GM18867 (cell line): ENCODE data around the gene IGF1.
A peak's percentile ranks its signal among the peaks of the same experiment; 100 is the strongest.

Experiments used
- ATAC-seq: cut with Tn5 transposase; IDR thresholded peaks from one replicate; pipeline ENCODE4 v1.9.1; 2021; ENCODE audit warnings: mild to moderate bottlenecking, moderate library complexity; ENCODE audit not compliant: unreplicated experiment

Gene IGF1

DNA sequence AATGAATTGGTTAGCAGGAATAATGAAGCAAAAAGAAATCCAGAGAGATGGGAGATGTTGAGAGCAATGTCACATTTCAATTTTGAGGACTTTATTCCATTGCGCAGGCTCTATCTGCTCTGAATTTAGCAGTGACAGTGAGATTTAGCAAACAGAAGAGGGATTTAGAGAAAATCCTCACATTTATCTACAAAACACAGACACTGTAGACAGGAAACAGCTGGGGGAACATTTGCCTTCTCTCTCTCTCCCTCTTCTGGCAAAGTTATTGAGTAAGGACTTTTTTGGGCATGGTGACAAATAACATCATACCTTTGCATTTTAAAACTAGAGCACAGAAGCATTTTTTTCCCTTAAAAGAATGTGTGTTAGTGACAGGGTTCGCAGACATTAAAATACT is at the start of gene IGF1:
Gene IGF1, minus strand, starts transcription at position 158 of the 400 bp plus-strand sequence. CDS start 182 bp downstream, outside the sequence.
- no peak for ATAC-seq

DNA sequence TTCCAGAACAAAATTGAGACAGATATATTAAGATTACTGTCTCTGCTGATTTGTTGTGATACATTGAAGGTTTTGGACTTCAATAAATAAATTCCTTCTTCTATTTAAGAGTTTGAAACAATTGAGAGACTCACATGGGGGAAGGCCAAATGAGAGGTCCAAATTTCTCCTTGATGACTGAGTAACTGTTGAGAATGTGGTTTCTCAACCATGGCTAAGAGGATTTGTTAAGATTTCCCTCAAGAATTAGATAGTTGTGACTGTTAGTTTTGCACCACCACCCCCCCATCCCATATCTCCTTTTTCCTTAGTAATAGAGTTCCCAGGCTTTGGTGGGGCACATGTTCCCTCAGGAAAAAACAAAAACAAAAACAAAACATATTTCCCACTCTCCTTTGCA is 47.7 kb upstream of the IGF1 start:
- ATAC-seq = no peak

DNA sequence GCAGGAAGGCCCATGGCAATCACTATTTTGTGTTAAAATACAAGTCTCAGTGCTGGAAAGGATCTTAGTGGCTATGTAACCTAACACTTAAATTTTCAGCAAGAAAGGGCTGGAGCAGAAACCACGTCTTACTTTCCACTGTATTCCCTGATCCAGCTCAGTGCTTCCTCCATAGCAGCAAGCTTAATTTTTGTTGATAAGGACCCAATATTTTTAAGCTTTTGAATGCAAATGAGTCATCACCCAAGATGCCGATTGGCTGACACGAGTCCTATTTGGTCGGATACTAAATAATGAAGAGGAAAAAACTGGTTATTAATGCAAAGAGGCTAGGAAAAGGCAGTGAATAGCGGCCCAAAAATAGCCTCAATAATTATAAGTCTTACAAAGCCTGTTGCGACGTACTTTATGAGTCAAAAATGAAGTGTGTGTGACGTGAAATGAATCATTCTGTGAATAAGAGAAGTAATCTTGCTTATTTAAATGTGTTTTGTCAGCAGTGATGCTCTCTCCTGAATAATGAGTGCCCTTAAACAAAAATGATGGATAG is 46.9 kb upstream of the IGF1 start:
- no peak for ATAC-seq

DNA sequence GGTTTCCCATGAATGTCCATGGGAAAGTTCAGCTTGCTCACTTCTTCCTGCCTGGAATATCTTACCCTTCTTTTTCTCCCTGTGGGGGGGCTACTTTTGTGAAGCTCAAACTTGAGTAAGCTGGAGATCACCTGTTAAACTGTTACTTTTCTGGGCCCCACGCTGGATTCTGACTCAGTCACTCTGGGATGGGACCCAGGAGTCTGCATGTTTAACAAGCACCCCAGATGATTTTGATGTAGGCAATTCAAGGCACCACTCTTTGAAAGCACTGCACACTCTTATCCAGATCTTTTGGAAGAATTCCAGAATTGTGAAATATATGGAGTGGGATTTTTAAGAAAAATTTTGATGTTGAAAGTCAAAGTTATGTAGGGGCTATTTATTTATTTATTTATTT is 46.3 kb upstream of the IGF1 start:
- ATAC-seq = no peak

DNA sequence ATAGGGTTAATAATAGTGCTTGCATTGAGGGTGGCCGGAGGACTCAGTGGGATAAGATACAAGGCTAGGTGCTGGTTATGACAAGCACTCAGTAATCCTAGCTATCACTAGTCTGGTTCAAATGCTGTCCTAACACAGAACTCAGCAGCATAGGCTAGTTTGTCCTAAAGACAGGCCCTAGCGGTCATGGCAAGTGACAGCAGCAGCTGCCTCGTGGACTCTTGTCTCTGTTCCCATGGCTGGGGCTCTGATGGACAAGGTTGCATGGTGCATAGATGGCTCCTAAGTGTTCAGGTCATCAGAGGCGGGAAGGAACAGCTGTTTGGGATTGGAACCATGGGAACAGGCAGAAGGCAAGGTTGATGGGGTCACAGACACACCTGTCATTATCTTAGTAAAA is 42.4 kb upstream of the IGF1 start:
- ATAC-seq = no peak

DNA sequence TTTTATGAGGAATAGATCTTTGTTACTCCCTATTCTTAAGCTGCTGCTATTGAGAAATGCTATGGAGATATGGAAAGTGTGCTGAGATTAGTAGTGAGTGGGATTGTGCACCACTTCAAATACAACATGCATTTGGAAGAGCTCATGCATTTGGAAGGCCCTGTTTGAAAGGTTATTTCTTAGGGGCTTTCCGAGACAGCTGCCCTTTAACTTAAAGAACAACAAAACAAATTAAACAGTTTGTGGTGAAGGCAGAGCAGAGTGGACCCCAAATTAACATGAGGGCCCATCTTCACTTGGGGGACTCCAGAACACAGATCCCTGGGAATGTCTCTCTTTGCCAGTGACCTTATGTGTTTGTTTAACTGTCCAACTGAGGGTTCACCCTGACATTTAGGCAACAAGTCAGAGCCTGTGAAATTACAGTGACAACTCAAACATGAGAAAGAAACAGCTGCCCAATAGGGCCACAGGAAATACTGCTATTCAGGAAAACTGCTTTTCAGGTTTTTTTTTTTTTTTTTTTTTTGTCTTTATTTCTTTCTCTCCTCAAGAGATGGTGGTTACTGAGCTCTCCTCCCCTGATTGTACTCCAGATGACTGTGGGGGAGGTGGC is 41.4 kb upstream of the IGF1 start:
- ATAC-seq = no peak

DNA sequence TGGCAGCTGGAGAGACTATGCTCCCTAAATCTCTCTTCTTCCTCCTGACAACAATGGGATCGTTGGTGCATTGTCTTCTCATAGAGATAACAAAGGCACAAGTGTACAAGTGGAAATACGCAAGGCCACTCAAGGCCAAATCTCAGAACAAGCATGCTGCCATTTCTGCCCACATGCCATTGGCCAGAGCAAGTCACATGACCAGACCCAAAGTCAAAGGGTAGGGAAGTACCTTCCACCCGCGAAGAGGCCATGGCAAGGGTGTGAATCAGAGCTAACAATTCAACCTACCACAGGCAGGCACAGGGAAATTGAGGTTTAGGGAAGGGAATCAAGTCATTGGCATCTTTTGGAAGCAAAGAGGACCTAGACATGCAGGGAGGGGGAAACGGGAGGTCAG is 38.5 kb upstream of the IGF1 start:
- ATAC-seq = no peak

DNA sequence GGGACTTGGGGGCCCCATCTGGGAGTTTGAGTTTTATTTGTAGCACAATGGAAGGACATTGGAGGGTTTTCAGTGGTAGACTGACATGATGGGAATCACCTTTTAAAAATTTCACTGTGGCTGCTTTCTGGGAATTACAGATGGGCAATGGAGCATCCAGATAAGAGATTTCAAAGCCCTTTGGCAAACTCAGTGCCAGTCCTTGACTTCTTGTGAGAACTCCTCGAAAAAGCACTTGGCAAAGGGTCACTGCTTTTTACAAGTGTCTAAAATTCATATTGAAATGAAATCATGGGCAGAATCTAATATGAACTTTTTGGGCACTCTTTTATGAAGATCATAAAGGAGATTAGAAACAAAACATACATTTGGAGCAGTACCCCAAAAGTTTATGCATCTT is 34.3 kb upstream of the IGF1 start:
- ATAC-seq = no peak

DNA sequence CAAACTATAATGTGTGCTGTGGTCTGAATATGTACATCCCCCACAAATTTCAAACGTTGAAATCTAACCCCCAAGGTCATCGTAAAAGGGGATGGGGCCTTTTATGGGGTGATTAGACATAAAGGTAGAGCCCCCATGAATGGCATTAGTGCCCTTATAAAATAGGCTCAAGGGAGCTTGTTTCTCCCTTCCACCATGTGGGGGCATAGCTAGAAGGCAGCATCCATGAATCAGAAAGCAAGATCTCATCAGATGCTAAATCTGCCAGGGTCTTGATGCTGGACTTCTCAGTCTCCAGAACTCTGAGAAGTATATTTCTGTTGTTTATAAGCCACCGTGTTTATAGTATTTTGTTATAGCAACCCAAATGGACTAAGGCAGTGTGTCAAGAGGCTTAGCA is 33.4 kb upstream of the IGF1 start:
- no peak for ATAC-seq

DNA sequence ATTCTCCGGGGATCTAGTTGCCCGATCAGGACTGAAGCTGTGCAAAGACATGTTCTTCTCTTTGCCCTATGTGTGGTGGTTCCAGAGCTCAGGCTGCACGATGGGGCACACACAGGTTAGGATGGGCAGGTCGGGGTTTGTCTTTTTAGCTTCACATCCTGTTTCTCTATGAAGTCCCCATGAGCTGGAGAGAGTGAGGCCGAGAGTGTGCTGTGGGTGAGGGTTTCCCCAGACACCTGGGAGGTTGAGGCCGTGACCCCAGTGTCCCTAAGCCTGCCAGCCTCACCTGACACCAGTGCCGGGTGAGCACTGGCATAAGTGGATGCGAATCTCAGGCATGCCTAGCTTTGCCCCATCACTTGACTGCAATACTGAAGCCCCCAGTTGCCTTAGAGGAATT is 32.9 kb upstream of the IGF1 start:
- peak; percentile 88 for ATAC-seq

DNA sequence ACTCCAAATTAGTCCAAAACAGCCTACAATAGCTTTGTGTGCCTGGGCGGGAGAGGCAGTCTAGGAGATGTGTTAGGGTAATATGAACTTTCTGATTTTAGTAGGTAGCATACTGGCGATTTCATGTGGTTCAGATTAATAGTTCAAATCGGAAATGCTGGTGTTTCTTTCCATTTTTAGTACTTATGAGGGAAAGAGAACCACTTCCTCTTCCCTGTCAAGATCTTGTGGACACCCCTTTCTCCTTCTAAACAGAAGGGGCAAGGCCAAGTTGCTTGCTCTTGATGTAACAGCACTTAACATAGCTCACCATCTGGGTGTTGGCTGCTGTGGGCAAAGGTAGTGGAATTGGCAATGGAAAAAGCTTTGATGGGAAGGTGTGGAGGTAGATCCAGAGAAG is 32.2 kb upstream of the IGF1 start:
- peak; percentile 3 for ATAC-seq

DNA sequence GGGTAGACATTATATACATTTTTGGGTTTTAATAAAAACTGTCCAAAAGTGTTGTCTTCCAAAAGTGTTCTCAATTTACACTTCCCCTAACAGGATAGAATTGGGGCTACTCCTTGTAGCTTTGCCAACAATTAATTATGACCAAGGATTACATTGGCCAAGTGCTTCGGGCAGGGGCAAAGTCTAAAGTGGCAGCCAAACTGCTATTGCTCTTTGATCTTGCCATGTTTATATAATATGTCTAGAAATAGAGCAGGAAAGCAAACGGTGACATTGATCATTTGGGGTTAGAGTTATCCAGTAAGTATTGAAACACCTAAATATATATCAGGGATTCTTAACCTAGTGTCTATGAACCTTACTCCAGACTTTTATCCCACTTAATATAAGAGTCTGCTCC is 31.2 kb upstream of the IGF1 start:
- ATAC-seq = no peak

DNA sequence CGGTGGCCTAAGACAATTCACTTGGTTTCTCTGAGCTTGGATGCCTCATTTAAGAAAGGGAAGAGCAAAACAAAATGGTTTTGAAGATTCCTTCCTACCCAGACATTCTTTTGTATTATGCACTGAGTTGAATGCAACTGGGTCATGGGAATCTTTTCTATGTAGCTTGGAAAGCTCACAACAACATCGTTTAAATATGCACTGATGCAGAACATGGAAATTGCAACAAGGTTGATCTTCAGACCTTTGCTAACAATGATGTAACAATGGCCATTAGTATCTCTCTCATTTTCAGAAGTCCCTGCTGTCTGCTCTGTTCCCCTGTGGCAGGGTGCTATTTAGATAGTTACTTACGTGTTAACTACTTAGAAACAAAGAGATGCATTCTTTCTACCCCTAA is 30.1 kb upstream of the IGF1 start:
- no peak for ATAC-seq

DNA sequence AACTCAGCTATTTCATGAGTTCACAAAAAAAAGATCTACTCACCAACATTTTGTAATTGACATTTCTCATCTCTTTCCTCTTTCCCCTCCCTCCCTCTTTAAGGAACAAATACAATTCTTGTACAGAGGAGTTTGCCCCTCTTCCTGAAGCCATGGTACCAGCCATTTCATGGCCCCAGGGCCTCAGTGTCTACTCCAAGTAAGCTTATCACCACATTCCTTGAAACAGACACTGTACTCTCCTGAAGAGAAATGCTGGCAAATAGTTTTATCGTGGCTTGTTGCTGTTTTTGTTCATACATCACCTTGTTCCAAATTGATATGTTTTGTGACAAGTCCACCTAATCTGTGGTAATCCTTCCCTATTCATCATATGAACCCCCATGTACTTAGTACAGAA is 29.7 kb upstream of the IGF1 start:
- no peak for ATAC-seq

DNA sequence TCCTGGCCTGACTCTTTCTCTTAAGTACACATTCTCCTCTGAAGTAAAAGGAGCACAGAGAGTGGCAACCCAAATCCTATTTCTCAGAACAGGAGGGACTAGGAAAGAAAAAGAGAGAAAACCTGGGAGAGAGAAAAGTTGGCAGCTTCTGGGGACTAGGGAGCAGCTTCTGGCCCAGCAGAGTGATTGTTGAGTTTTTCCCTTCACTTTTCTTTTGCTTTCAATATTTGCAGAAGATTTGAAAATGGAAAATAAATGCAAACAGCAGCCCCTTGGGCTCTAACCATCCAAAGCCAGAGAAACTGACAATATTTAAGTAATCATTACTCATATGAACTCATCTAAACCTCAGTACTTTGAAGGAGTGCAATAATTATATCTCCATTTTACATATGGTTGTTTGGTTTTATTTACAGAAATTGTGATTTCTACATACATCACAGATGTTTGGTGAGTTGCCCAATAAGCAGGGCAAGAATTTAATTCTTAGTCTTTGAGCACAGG is 28.8 kb upstream of the IGF1 start:
- no peak for ATAC-seq

DNA sequence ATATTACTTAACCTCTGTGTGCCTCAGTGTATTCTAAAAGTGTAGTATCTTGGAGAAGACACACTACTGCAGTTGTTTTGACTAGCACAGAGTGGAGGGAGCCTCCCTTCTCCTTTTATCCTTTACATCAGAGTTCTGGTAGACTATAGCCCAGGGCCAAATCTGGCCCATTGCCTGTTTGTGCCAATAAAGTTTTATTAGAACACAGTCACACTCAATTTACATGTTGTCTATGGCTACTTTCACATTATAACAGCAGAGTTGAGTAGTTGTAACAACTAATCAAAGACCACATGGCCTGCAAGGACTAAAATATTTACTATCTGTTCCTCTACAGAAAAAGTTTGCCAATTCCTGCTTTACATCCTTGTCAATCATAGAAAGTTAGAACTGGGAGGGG is 27.7 kb upstream of the IGF1 start:
- no peak for ATAC-seq

DNA sequence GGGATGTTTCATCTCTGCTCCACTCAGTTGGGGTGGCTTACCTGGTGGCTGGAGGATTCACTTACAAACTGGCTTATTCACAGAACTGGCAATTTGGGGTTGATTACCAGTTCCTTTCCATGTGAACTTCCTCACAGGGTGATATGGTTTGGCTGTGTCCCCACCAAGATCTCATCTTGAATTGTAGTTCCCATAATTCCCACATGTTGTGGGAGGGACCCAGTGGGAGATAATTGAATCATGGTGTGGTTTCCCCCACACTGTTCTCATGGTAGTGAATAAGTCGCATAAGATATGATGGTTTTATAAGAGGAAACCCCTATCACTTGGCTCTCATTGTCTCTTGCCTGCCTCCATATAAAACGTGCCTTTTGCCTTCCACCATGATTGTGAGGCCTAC is 26.9 kb upstream of the IGF1 start:
- no peak for ATAC-seq

DNA sequence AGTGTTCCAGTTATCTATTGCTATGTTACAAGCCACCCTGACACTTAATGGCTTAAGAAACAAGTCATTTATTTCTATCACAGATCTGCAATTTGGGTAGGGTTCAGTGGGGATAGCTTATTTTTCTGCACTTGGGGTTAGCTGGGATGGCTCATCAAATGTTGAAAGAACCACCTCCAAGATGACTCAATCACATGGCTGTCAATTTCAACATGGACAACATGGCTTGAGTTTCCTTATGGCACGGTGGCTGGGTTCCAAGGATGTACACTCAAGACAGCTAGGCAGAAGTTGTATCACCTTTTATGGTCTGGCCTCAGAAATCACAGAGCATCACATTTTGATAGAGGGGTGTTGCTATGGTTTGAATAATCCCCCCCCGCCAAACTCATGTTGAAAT is 24.5 kb upstream of the IGF1 start:
- no peak for ATAC-seq

DNA sequence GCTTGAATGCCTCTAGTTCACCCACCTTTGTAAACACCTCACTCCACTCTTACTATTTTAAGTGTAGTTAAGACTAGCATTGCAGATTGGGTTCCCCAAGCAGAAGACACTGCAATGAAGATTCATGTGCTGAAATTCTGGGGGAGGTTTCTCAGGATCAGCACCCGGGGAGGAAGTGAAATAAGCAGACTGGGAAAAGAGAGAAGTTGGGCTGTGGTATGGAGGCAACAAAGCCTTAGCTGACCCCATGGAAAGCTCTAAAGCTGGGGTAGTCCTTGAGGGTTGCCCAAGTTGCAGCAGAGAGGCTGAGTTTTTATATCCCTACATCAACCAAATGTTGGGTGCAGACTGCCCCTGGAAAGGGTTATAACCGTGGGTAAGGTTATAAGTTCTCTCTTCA is 23.9 kb upstream of the IGF1 start:
- ATAC-seq = no peak

DNA sequence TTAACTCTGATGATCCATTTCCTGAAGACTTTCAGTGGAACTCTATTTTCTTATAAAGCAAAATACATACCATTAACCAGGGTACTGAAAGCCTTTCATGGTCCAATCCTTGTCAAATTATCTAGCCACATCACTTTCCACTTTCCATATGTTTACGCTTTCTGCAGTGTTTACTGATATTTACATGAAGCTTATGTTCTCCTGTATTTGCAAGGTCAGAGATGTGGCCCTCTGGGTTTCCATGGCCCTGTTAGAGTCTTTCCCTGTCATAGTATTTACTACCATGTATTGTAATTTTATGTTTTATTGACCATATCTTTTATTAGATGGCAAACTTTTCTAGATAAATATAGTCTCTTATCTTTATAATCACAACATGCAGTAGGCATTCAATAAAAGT is 23.5 kb upstream of the IGF1 start:
- no peak for ATAC-seq

DNA sequence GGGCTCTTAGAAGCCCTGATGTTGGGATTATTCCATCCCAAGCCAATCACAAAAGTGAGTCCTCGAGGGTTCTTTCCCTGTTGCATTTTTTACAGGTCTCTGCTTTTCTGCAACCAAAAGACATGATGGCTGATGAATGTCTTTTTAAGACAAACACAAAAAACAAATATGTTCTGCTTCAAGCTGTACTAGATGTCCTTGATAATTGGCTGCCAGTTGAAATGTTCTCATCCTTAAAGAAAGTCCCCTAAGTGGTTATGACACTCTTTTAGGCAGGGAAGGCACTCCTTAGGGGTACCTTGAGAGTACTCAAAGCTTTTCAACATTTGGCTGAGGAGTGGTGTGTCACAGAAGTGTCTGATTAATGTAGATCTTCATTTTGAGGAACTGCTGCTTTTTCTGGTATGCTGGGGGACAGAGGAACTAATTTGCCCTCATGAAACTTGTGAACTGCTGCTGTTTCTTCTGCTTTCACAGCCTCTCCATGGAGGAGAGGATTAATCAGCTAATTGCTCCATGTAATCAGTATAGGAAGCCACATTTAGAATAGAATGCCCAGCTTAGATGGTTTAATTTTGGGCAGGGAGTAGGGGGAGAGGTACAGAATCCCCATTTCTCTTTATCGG is 22.8 kb upstream of the IGF1 start:
- ATAC-seq = peak; percentile 83

DNA sequence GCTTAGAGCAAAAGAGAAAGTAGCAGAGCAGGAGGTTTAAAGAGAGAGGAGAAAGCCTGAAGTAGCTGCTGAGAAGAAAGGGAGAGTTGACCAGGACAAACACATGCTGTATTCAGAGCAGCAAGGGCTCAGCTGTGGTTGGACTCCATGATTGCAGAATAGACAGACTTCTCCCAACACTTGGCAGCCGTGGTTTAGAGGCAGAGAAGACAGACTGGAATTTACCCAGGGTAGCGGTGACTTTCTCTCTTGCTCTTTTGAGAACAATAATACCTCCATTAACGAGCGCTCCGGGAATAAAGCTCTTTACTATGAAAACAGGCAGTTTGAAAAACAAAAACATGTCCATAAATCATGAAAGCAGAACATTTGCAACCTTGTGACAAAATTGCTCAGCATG is 21.4 kb upstream of the IGF1 start:
- no peak for ATAC-seq

DNA sequence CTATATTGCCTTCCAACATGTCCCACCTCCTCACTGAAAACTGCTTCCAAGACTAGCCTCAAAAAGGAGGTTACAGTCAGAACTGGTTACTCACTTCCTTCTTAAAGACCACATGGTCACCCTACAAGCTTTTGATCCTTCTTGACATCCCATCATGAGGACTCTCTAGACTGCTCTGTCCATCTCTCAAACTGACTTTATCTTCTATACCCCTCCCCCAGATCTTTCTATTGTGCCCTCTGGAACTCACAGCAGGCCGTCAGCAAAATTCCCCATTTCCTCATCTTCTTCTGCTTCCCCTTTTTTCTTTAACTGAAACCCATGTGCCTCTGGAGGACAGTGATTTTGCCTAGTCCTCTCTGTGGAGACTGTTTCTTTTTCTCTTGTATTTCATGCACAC is 18.1 kb upstream of the IGF1 start:
- no peak for ATAC-seq
